Stomach smooth muscle (tissue), 2 donors: ENCODE measurements around the gene MISFA.
A peak's percentile ranks its signal among the peaks of the same experiment; 100 is the strongest.
"Not testable (repeated sequence)": the region's sequence is repeated elsewhere in the genome, so short reads cannot be mapped to it uniquely, and the experiment has no call there.

Experiments used
- H3K27ac ChIP-seq: one replicate; pipeline ENCODE4 v1.7.0; 2013; ENCODE audit warnings: mild to moderate bottlenecking, low read length, inconsistent platforms
- H3K27me3 ChIP-seq, 2 donors: one replicate each; pipeline ENCODE4 v1.7.0; 2013; ENCODE audit warnings: low read length in 2 of 2; ENCODE audit not compliant: insufficient read depth in 2 of 2, control insufficient read depth in 1 of 2
- H3K36me3 ChIP-seq, 2 donors: one replicate each; pipeline ENCODE4 v1.7.0; 2013; ENCODE audit warnings: low read length in 2 of 2; ENCODE audit not compliant: control insufficient read depth in 2 of 2, insufficient read depth in 2 of 2
- H3K4me1 ChIP-seq: one replicate; pipeline ENCODE4 v1.7.0; 2013; ENCODE audit warnings: low read length; ENCODE audit not compliant: control insufficient read depth, insufficient read depth
- H3K4me3 ChIP-seq, 2 donors: one replicate each; pipeline ENCODE4 v1.7.0; 2013; ENCODE audit warnings: low read length in 2 of 2
- H3K9ac ChIP-seq, 2 donors: one replicate each; pipeline ENCODE4 v1.7.0; 2013; ENCODE audit warnings: low read length in 2 of 2, mild to moderate bottlenecking in 1 of 2
- H3K9me3 ChIP-seq, 2 donors: one replicate each; pipeline ENCODE4 v1.7.0; 2013; ENCODE audit warnings: low read length in 2 of 2; ENCODE audit not compliant: control insufficient read depth in 2 of 2
- donor health status: healthy.
- donor health status: Pancreatic carcinoma.

Gene MISFA

GRCh38 chr11:18618342-18619025 is 18.9 kb downstream of the MISFA start:
- Histone ChIP-seq H3K9me3 (no peaks in the 10 kb centered on the region), H3K36me3 (peaks cover 14 to 20% of the 10 kb centered on the region in 2 donors), H3K4me3 (no peak overlapping the region), H3K27me3 (no peaks in the 10 kb centered on the region), H3K4me1 (no peaks in the 10 kb centered on the region), H3K9ac (no peak overlapping the region), H3K27ac (peak overlapping the region; percentile 7)

- H3K9me3 ChIP-seq: no peaks in the 10 kb centered on the region
- no peaks in the 10 kb centered on the region for H3K4me1 ChIP-seq
- H3K4me3 ChIP-seq: no peak overlapping the region
Observed at GRCh38 chr11:18623707-18624106, 24.1 kb downstream of the MISFA start.

GRCh38 chr11:18624161-18624560 is 24.6 kb downstream of the MISFA start:
- H3K36me3 ChIP-seq: no peaks in the 10 kb centered on the region
- no peaks in the 10 kb centered on the region for H3K4me1 ChIP-seq
- H3K27me3 ChIP-seq: no peaks in the 10 kb centered on the region
- no peak overlapping the region for H3K4me3 ChIP-seq
- no peak overlapping the region for H3K27ac ChIP-seq
- H3K9me3 ChIP-seq: no peaks in the 10 kb centered on the region
- H3K9ac ChIP-seq: no peak overlapping the region

More at GRCh38 chr11:18623707-18624106, 24.1 kb downstream of the MISFA start:
- Histone ChIP-seq H3K27me3 (no peaks in the 10 kb centered on the region), H3K9ac (no peak overlapping the region), H3K36me3 (no peaks in the 10 kb centered on the region), H3K27ac (no peak overlapping the region)

GRCh38 chr11:18632841-18633240 is 33.3 kb downstream of the MISFA start:
- Histone ChIP-seq H3K4me3 (peak overlapping the region; percentile 81 to 99), H3K36me3 (no peaks in the 10 kb centered on the region), H3K27me3 (no peaks in the 10 kb centered on the region), H3K4me1 (peaks cover 13% of the 10 kb centered on the region), H3K9ac (peak overlapping the region; percentile 89 to 97), H3K27ac (no peak overlapping the region), H3K9me3 (no peaks in the 10 kb centered on the region)

- no peaks in the 10 kb centered on the region for H3K9me3 ChIP-seq
- no peaks in the 10 kb centered on the region for H3K36me3 ChIP-seq
- H3K27ac ChIP-seq: peak overlapping the region; percentile 97
- H3K9ac ChIP-seq: peak overlapping the region; percentile 89 to 97
- H3K27me3 ChIP-seq: no peaks in the 10 kb centered on the region
- H3K4me1 ChIP-seq: peaks cover 13% of the 10 kb centered on the region
- H3K4me3 ChIP-seq: peak overlapping the region; percentile 81 to 99
Observed at GRCh38 chr11:18633256-18634139, 33.9 kb downstream of the MISFA start.

GRCh38 chr11:18634140-18635032 is 34.8 kb downstream of the MISFA start, which contains the start of gene SPTY2D1:
Gene SPTY2D1 (minus strand): TSS chr11:18634342. CDS start chr11:18634257, 85 bp downstream.
- Histone ChIP-seq H3K4me1 (peaks cover 13% of the 10 kb centered on the region), H3K9me3 (no peaks in the 10 kb centered on the region), H3K36me3 (no peaks in the 10 kb centered on the region)

GRCh38 chr11:18641677-18642076 is 42.1 kb downstream of the MISFA start:
- H3K4me1 ChIP-seq: no peaks in the 10 kb centered on the region
- H3K4me3 ChIP-seq: no peak overlapping the region
- H3K9me3 ChIP-seq: no peaks in the 10 kb centered on the region
- H3K27me3 ChIP-seq: no peaks in the 10 kb centered on the region
- no peaks in the 10 kb centered on the region for H3K36me3 ChIP-seq
- H3K27ac ChIP-seq: no peak overlapping the region
- no peak overlapping the region for H3K9ac ChIP-seq

More at GRCh38 chr11:18634140-18635032, 34.8 kb downstream of the MISFA start, which contains the start of gene SPTY2D1:
- H3K4me3 ChIP-seq: peak within 1 kb of the TSS; percentile 84 to 99
- H3K27me3 ChIP-seq: no peaks in the 10 kb centered on the region
- peak within 1 kb of the TSS; percentile 89 to 97 for H3K9ac ChIP-seq
- peak within 1 kb of the TSS; percentile 97 for H3K27ac ChIP-seq

- H3K4me1 ChIP-seq, H3K9ac ChIP-seq, H3K4me3 ChIP-seq, H3K27me3 ChIP-seq, H3K36me3 ChIP-seq, H3K27ac ChIP-seq, H3K9me3 ChIP-seq: not testable (repeated sequence)
Observed at GRCh38 chr11:18643034-18643433, 43.4 kb downstream of the MISFA start.

GRCh38 chr11:18650353-18650752 is 50.8 kb downstream of the MISFA start:
- Histone ChIP-seq H3K4me1 (no peaks in the 10 kb centered on the region), H3K27me3 (no peaks in the 10 kb centered on the region), H3K27ac (no peak overlapping the region), H3K9ac (no peak overlapping the region), H3K4me3 (no peak overlapping the region), H3K36me3 (no peaks in the 10 kb centered on the region), H3K9me3 (no peaks in the 10 kb centered on the region)

GRCh38 chr11:18650859-18651557 is 51.4 kb downstream of the MISFA start:
- Histone ChIP-seq H3K27ac (no peak overlapping the region), H3K27me3 (no peaks in the 10 kb centered on the region), H3K4me1 (no peaks in the 10 kb centered on the region), H3K9me3 (no peaks in the 10 kb centered on the region), H3K4me3 (no peak overlapping the region), H3K36me3 (no peaks in the 10 kb centered on the region), H3K9ac (no peak overlapping the region)
